SK-N-MC (cell line): Measurements from ENCODE around the gene NLK.

Source experiments
- EZH2 ChIP-seq: fragments of 200-600 bp; sonication (generic); IDR thresholded peaks from one replicate; pipeline ENCODE4 v1.6.1; 2017; ENCODE audit warnings: antibody characterized with exemption
- POLR2AphosphoS5 ChIP-seq: IDR thresholded peaks from 2 replicates; pipeline ENCODE4 v1.6.1; 2012; ENCODE audit warnings: mild to moderate bottlenecking, low read depth, low read length, borderline replicate concordance

- TF ChIP-seq POLR2AphosphoS5 = no peak
- no peak for TF ChIP-seq EZH2
Measured at GRCh38 chr17:28071179-28071578, 28.7 kb downstream of the NLK start.
